Activated CD8-positive, alpha-beta memory T cell treated with anti-CD3 and anti-CD28 coated beads, Interleukin-2, amount 10 ng/mL, durations not matched to agents 7 days and 5 days (primary cell): ENCODE results near the gene PARVB. TPM values are rescaled to one million over a fixed set of nuclear protein-coding genes. Genes with fewer than 3 reads are reported as not detected.

Source experiments
- ATAC-seq: fragments of 150-1000 bp; cut with Tn5 transposase; one replicate; pipeline ENCODE4 v1.10.0; 2021; ENCODE audit warnings: moderate library complexity
- CTCF ChIA-PET: fragments of 350-600 bp; sonication (Branson Sonifier 250); formaldehyde crosslinking; loops from one replicate; lab custom pipeline; 2021; ENCODE audit warnings: antibody characterized with exemption; lab: Charles Lee
- DNase-seq: peaks from one replicate; pipeline ENCODE4 v3.0.0-alpha.2; 2020
- H3K27ac Mint-ChIP-seq: one replicate; pipeline ENCODE4 v1.8.0; 2021; ENCODE audit warnings: mild to moderate bottlenecking, mixed read lengths
- H3K27me3 Mint-ChIP-seq: one replicate; pipeline ENCODE4 v1.8.0; 2021; ENCODE audit warnings: mixed read lengths
- H3K36me3 Mint-ChIP-seq: one replicate; pipeline ENCODE4 v1.8.0; 2021; ENCODE audit warnings: mild to moderate bottlenecking, mixed read lengths
- H3K4me1 Mint-ChIP-seq: one replicate; pipeline ENCODE4 v1.8.0; 2021; ENCODE audit warnings: mixed read lengths
- H3K4me3 Mint-ChIP-seq: one replicate; pipeline ENCODE4 v1.8.0; 2021; ENCODE audit warnings: mild to moderate bottlenecking, moderate library complexity, mixed read lengths
- H3K9me3 Mint-ChIP-seq: one replicate; pipeline ENCODE4 v1.8.0; 2022; ENCODE audit warnings: low read depth, mixed read lengths
- total RNA-seq, 2 experiments: library from RNA; stranded (reverse); gene quantifications; one replicate each; pipeline ENCODE4 v1.2.3, GENCODE V29; 2021

PARVB gene
- 10 to 100 TPM; 56.9 to 66.9 TPM for total RNA-seq

GRCh38 chr22:44024288-44024921 is at the start of gene PARVB:
Gene PARVB, plus strand, starts transcription at chr22:44024302. Its CDS starts 38 bp downstream, at chr22:44024340.
- peak within 1 kb of the TSS; percentile 85 for H3K4me3 Mint-ChIP-seq
- CTCF ChIA-PET: interaction anchor here (0.9 to 2.6 kb wide), 5 partner anchors 9 to 79 kb away, joined by 3 to 8 read pairs (median 3); no protein-coding TSS in a partner anchor
- ATAC-seq (peak; percentile 34), DNase-seq (peak; percentile 46)
- H3K4me1 Mint-ChIP-seq: peaks cover 52% of the 10 kb centered on the region
- H3K9me3 Mint-ChIP-seq: no peaks in the 10 kb centered on the region
- H3K36me3 Mint-ChIP-seq: peaks cover 4% of the 10 kb centered on the region
- no peaks in the 10 kb centered on the region for H3K27me3 Mint-ChIP-seq
- H3K27ac Mint-ChIP-seq: peak within 1 kb of the TSS; percentile 90

GRCh38 chr22:43975041-43975440 is 49.1 kb upstream of the PARVB start:
- CTCF ChIA-PET: interaction anchor here (0.7 kb wide), 1 partner anchor 297 kb away, joined by 3 read pairs; no protein-coding TSS in a partner anchor
- Mint-ChIP-seq H3K4me1 (peaks cover 4% of the 10 kb centered on the region), H3K27me3 (no peaks in the 10 kb centered on the region), H3K27ac (no peak overlapping the region), H3K36me3 (peaks cover 23% of the 10 kb centered on the region), H3K9me3 (no peaks in the 10 kb centered on the region), H3K4me3 (no peak overlapping the region)
- ATAC-seq (no peak), DNase-seq (no peak)

GRCh38 chr22:43976861-43977795 is 47.0 kb upstream of the PARVB start:
- Mint-ChIP-seq H3K4me3 (no peak overlapping the region), H3K9me3 (no peaks in the 10 kb centered on the region), H3K27me3 (no peaks in the 10 kb centered on the region), H3K36me3 (peaks cover 25% of the 10 kb centered on the region), H3K4me1 (no peaks in the 10 kb centered on the region), H3K27ac (no peak overlapping the region)
- DNase-seq: no peak
- CTCF ChIA-PET: interaction anchor here (1.2 kb wide), 1 partner anchor 16 kb away, joined by 4 read pairs; no protein-coding TSS in a partner anchor
- no peak for ATAC-seq

- Mint-ChIP-seq H3K4me3 (no peak overlapping the region), H3K27ac (no peak overlapping the region), H3K27me3 (no peaks in the 10 kb centered on the region), H3K36me3 (peaks cover 27% of the 10 kb centered on the region), H3K4me1 (no peaks in the 10 kb centered on the region), H3K9me3 (no peaks in the 10 kb centered on the region)
- no peak for ATAC-seq
- CTCF ChIA-PET: interaction anchor here (1.2 kb wide), 1 partner anchor 14 kb away, joined by 4 read pairs; no protein-coding TSS in a partner anchor
- no peak for DNase-seq
These were observed 45.5 kb upstream of the PARVB start for GRCh38 chr22:43978558-43978957.

GRCh38 chr22:43980579-43980978 is 43.5 kb upstream of the PARVB start:
- Mint-ChIP-seq H3K27me3 (no peaks in the 10 kb centered on the region), H3K9me3 (no peaks in the 10 kb centered on the region), H3K27ac (no peak overlapping the region), H3K36me3 (peaks cover 31% of the 10 kb centered on the region), H3K4me3 (no peak overlapping the region), H3K4me1 (no peaks in the 10 kb centered on the region)
- DNase-seq (no peak), ATAC-seq (no peak)
- CTCF ChIA-PET: interaction anchor here (1.7 kb wide), 1 partner anchor 12 kb away, joined by 8 read pairs; no protein-coding TSS in a partner anchor

- Mint-ChIP-seq H3K27ac (no peak overlapping the region), H3K9me3 (no peaks in the 10 kb centered on the region), H3K36me3 (peaks cover 28% of the 10 kb centered on the region), H3K4me3 (no peak overlapping the region), H3K4me1 (no peaks in the 10 kb centered on the region), H3K27me3 (no peaks in the 10 kb centered on the region)
- CTCF ChIA-PET: interaction anchor here (1.7 kb wide), 1 partner anchor 12 kb away, joined by 8 read pairs; no protein-coding TSS in a partner anchor
- ATAC-seq (no peak), DNase-seq (no peak)
These were observed 43.1 kb upstream of the PARVB start for GRCh38 chr22:43980996-43981395.

GRCh38 chr22:43983808-43984207 is 40.3 kb upstream of the PARVB start:
- CTCF ChIA-PET: interaction anchor here (2.3 kb wide), 1 partner anchor 10 kb away, joined by 12 read pairs; no protein-coding TSS in a partner anchor
- Mint-ChIP-seq H3K9me3 (no peaks in the 10 kb centered on the region), H3K36me3 (peaks cover 30% of the 10 kb centered on the region), H3K4me1 (no peaks in the 10 kb centered on the region), H3K27me3 (no peaks in the 10 kb centered on the region), H3K4me3 (no peak overlapping the region), H3K27ac (peak overlapping the region; percentile 0)
- ATAC-seq (no peak), DNase-seq (no peak)

GRCh38 chr22:43985532-43985931 is 38.6 kb upstream of the PARVB start:
- Mint-ChIP-seq H3K27me3 (no peaks in the 10 kb centered on the region), H3K27ac (no peak overlapping the region), H3K36me3 (peaks cover 21% of the 10 kb centered on the region), H3K4me3 (no peak overlapping the region), H3K9me3 (no peaks in the 10 kb centered on the region), H3K4me1 (no peaks in the 10 kb centered on the region)
- no peak for DNase-seq
- ATAC-seq: no peak
- CTCF ChIA-PET: interaction anchor here (1.1 kb wide), 1 partner anchor 99 kb away, joined by 4 read pairs; no protein-coding TSS in a partner anchor

- DNase-seq (no peak), ATAC-seq (no peak)
- Mint-ChIP-seq H3K9me3 (no peaks in the 10 kb centered on the region), H3K4me1 (peaks cover under 1% of the 10 kb centered on the region), H3K4me3 (no peak overlapping the region), H3K27me3 (no peaks in the 10 kb centered on the region), H3K36me3 (peaks cover 28% of the 10 kb centered on the region), H3K27ac (no peak overlapping the region)
- CTCF ChIA-PET: interaction anchor here (0.9 to 1.8 kb wide), 3 partner anchors 43 to 97 kb away, joined by 4 to 6 read pairs (median 5); no protein-coding TSS in a partner anchor
These were observed 35.8 kb upstream of the PARVB start for GRCh38 chr22:43988116-43988820.

GRCh38 chr22:43988960-43989359 is 35.1 kb upstream of the PARVB start:
- ATAC-seq: no peak
- CTCF ChIA-PET: interaction anchor here (1.8 kb wide), 1 partner anchor 97 kb away, joined by 6 read pairs; no protein-coding TSS in a partner anchor

GRCh38 chr22:43990044-43990443 is 34.1 kb upstream of the PARVB start:
- no peaks in the 10 kb centered on the region for H3K9me3 Mint-ChIP-seq
- ATAC-seq (no peak), DNase-seq (no peak)
- no peaks in the 10 kb centered on the region for H3K27me3 Mint-ChIP-seq
- H3K27ac Mint-ChIP-seq: no peak overlapping the region
- H3K36me3 Mint-ChIP-seq: peaks cover 27% of the 10 kb centered on the region
- CTCF ChIA-PET: interaction anchor here (1.2 to 7.4 kb wide), 2 partner anchors 95 to 636 kb away, joined by 3 to 162 read pairs; no protein-coding TSS in a partner anchor
- H3K4me1 Mint-ChIP-seq: peaks cover 5% of the 10 kb centered on the region
- no peak overlapping the region for H3K4me3 Mint-ChIP-seq

More at GRCh38 chr22:43988960-43989359, 35.1 kb upstream of the PARVB start:
- H3K4me3 Mint-ChIP-seq: no peak overlapping the region
- no peaks in the 10 kb centered on the region for H3K27me3 Mint-ChIP-seq
- no peak overlapping the region for H3K27ac Mint-ChIP-seq
- H3K4me1 Mint-ChIP-seq: peaks cover 3% of the 10 kb centered on the region
- H3K9me3 Mint-ChIP-seq: no peaks in the 10 kb centered on the region
- peaks cover 28% of the 10 kb centered on the region for H3K36me3 Mint-ChIP-seq
- DNase-seq: no peak

- no peak for DNase-seq
- ATAC-seq: no peak
- Mint-ChIP-seq H3K27me3 (no peaks in the 10 kb centered on the region), H3K27ac (no peak overlapping the region), H3K4me3 (no peak overlapping the region), H3K36me3 (peaks cover 22% of the 10 kb centered on the region), H3K4me1 (peaks cover 15% of the 10 kb centered on the region), H3K9me3 (no peaks in the 10 kb centered on the region)
- CTCF ChIA-PET: interaction anchor here (2.8 to 7.4 kb wide), 2 partner anchors 93 to 576 kb away, joined by 14 to 162 read pairs; no protein-coding TSS in a partner anchor
These were observed 32.6 kb upstream of the PARVB start for GRCh38 chr22:43991316-43992020.
